Transverse colon (tissue), 3 donors: ENCODE data around the gene LSMEM2.

ENCODE experiments used
- POLR2A ChIP-seq: fragments of 450-650 bp; IDR thresholded peaks from one replicate; pipeline ENCODE4 v1.6.1; 2016; ENCODE audit warnings: antibody characterized with exemption, mild to moderate bottlenecking, moderate library complexity
- TF ChIP-seq, protein P1 (sequence below), 5 experiments: fragments of 200-600 bp in 3 of 5; fragments of 450-650 bp in 2 of 5; sonication (generic) in 3 of 5; IDR thresholded peaks; 1 replicate in 2 of 5; 2 replicates in 3 of 5; pipeline ENCODE4 v1.5.1; 2016 to 2017; ENCODE audit warnings: antibody characterized with exemption in 5 of 5, inconsistent platforms in 3 of 5, mild to moderate bottlenecking in 2 of 5, moderate library complexity in 1 of 5

DNA sequence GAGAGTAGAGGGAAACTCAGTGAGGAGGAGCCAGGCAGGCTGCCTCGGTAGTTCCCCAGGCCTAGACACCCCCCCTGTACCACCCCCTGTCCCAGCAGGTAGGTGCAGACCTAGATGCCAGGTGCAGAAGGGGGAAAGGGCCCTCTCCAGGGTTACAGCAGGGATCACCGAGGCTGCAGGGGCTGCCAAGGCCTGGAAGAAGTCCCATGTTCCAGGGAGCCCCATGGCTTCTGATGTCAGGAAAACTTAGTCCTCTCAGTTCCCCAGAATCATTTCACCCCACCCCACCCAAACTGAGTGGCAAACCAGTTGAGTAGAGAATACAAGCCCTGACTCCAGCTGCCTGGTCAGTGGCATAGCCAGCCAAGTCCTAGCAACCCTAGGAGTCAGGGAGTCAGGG, 17.4 kb upstream of the LSMEM2 start:
- TF ChIP-seq, protein P1, sequence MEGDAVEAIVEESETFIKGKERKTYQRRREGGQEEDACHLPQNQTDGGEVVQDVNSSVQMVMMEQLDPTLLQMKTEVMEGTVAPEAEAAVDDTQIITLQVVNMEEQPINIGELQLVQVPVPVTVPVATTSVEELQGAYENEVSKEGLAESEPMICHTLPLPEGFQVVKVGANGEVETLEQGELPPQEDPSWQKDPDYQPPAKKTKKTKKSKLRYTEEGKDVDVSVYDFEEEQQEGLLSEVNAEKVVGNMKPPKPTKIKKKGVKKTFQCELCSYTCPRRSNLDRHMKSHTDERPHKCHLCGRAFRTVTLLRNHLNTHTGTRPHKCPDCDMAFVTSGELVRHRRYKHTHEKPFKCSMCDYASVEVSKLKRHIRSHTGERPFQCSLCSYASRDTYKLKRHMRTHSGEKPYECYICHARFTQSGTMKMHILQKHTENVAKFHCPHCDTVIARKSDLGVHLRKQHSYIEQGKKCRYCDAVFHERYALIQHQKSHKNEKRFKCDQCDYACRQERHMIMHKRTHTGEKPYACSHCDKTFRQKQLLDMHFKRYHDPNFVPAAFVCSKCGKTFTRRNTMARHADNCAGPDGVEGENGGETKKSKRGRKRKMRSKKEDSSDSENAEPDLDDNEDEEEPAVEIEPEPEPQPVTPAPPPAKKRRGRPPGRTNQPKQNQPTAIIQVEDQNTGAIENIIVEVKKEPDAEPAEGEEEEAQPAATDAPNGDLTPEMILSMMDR (IDR thresholded peaks at IDR 0.05): no peak
- TF ChIP-seq POLR2A: no peak
